22Rv1 (cell line): ENCODE results near the gene SHANK1.

ENCODE experiments used
- H3K27ac ChIP-seq: fragments of 450-650 bp; 2 replicates; pipeline ENCODE4 v1.5.1; 2017
- CTCF ChIP-seq: fragments of 450-650 bp; IDR thresholded peaks from 2 replicates; pipeline ENCODE4 v1.5.1; 2017; ENCODE audit warnings: mild to moderate bottlenecking
- ZFX ChIP-seq: fragments of 450-650 bp; IDR thresholded peaks from 2 replicates; pipeline ENCODE4 v1.6.1; 2017; ENCODE audit warnings: antibody characterized with exemption, borderline replicate concordance

The SHANK1 gene

GRCh38 chr19:50636317-50637085 is 83.1 kb downstream of the SHANK1 start:
- TF ChIP-seq ZFX = no peak
- TF ChIP-seq CTCF = no peak
- H3K27ac ChIP-seq = no peak overlapping the region

GRCh38 chr19:50633973-50634372 is 85.6 kb downstream of the SHANK1 start:
- no peak for TF ChIP-seq ZFX
- TF ChIP-seq CTCF = no peak

GRCh38 chr19:50633359-50633758 is 86.2 kb downstream of the SHANK1 start:
- TF ChIP-seq CTCF (no peak), ZFX (no peak)
- no peak overlapping the region for H3K27ac ChIP-seq

More at GRCh38 chr19:50633973-50634372, 85.6 kb downstream of the SHANK1 start:
- no peak overlapping the region for H3K27ac ChIP-seq

- TF ChIP-seq ZFX (no peak), CTCF (peak; percentile 49)
- H3K27ac ChIP-seq = no peak overlapping the region
These were observed 87.3 kb downstream of the SHANK1 start for GRCh38 chr19:50632151-50632835.

GRCh38 chr19:50629801-50630200 is 89.8 kb downstream of the SHANK1 start:
- H3K27ac ChIP-seq = no peak overlapping the region
- no peak for TF ChIP-seq ZFX
- TF ChIP-seq CTCF = no peak

- TF ChIP-seq CTCF (no peak), ZFX (no peak)
- no peak overlapping the region for H3K27ac ChIP-seq
These were observed 90.4 kb downstream of the SHANK1 start for GRCh38 chr19:50629194-50629593.

GRCh38 chr19:50628551-50628950 is 91.1 kb downstream of the SHANK1 start:
- H3K27ac ChIP-seq = no peak overlapping the region
- TF ChIP-seq CTCF (no peak), ZFX (no peak)
